GM23338 (cell line): ENCODE data around the gene SIRT7. TPM values are rescaled to one million over a fixed set of nuclear protein-coding genes. Genes with fewer than 3 reads are reported as not detected.

ENCODE experiments used
- ATAC-seq: fragments of 200-7000 bp; cut with Tn5 transposase; 3 replicates; pipeline ENCODE4 v1.9.1; 2020
- DNase-seq: peaks from one replicate; pipeline ENCODE4 v3.0.0-alpha.2; 2015; ENCODE audit warnings: low spot score
- H2AFZ ChIP-seq: fragments of 200-600 bp; sonication (generic); 2 replicates; pipeline ENCODE4 v1.8.0; 2016; ENCODE audit warnings: antibody characterized with exemption, mild to moderate bottlenecking, moderate library complexity
- H3F3A ChIP-seq: fragments of 200-600 bp; sonication (generic); replicated peaks from 2 replicates; pipeline ENCODE4 v1.8.0; 2017; ENCODE audit warnings: antibody characterized with exemption, mixed run types, low read depth
- H3K27ac ChIP-seq: fragments of 200-600 bp; sonication (generic); 2 replicates; pipeline ENCODE4 v1.6.1; 2016; ENCODE audit warnings: low read depth
- H3K27me3 ChIP-seq: fragments of 200-600 bp; sonication (generic); 2 replicates; pipeline ENCODE4 v1.8.0; 2016; ENCODE audit warnings: mild to moderate bottlenecking, mixed run types, moderate library complexity; ENCODE audit not compliant: insufficient read depth
- H3K36me3 ChIP-seq: fragments of 200-600 bp; sonication (generic); 2 replicates; pipeline ENCODE4 v1.8.0; 2016; ENCODE audit warnings: mild to moderate bottlenecking; ENCODE audit not compliant: insufficient read depth
- H3K4me1 ChIP-seq: fragments of 200-600 bp; sonication (generic); 2 replicates; pipeline ENCODE4 v1.8.0; 2016; ENCODE audit warnings: mild to moderate bottlenecking, moderate library complexity; ENCODE audit not compliant: insufficient read depth
- H3K4me2 ChIP-seq: fragments of 200-600 bp; sonication (generic); 2 replicates; pipeline ENCODE4 v1.7.1; 2017; ENCODE audit warnings: mixed run types
- H3K4me3 ChIP-seq: fragments of 200-600 bp; sonication (generic); 2 replicates; pipeline ENCODE4 v1.6.1; 2016; ENCODE audit warnings: mixed run types
- H3K79me2 ChIP-seq: fragments of 200-600 bp; sonication (generic); replicated peaks from 2 replicates; pipeline ENCODE4 v1.8.0; 2017; ENCODE audit warnings: mild to moderate bottlenecking; ENCODE audit not compliant: insufficient read depth
- H3K9me2 ChIP-seq: fragments of 200-600 bp; sonication (generic); 2 replicates; pipeline ENCODE4 v1.8.0; 2017; ENCODE audit not compliant: insufficient read depth
- H4K20me1 ChIP-seq: fragments of 200-600 bp; sonication (generic); replicated peaks from 2 replicates; pipeline ENCODE4 v1.8.0; 2017; ENCODE audit warnings: mild to moderate bottlenecking; ENCODE audit not compliant: insufficient read depth
- H3K27ac Mint-ChIP-seq: 2 replicates; pipeline ENCODE4 v1.8.0; 2020; ENCODE audit warnings: inconsistent platforms, mild to moderate bottlenecking, moderate library complexity, mixed read lengths
- H3K27me3 Mint-ChIP-seq: 3 replicates; pipeline ENCODE4 v1.8.0; 2022; ENCODE audit warnings: low read depth, mild to moderate bottlenecking, moderate library complexity, mixed read lengths, inconsistent platforms; ENCODE audit not compliant: insufficient read depth, poor library complexity
- H3K36me3 Mint-ChIP-seq: 3 replicates; pipeline ENCODE4 v1.8.0; 2021; ENCODE audit warnings: low read depth, mild to moderate bottlenecking, inconsistent platforms, moderate library complexity, mixed read lengths
- H3K4me1 Mint-ChIP-seq: 3 replicates; pipeline ENCODE4 v1.8.0; 2020; ENCODE audit warnings: mild to moderate bottlenecking, inconsistent platforms, mixed read lengths
- H3K4me3 Mint-ChIP-seq: 3 replicates; pipeline ENCODE4 v1.8.0; 2021; ENCODE audit warnings: moderate library complexity, mild to moderate bottlenecking, inconsistent platforms, mixed read lengths
- H3K9me3 Mint-ChIP-seq: 3 replicates; pipeline ENCODE4 v1.8.0; 2020; ENCODE audit warnings: moderate library complexity, mild to moderate bottlenecking, inconsistent platforms, mixed read lengths
- CREB1 ChIP-seq: fragments of 250-450 bp; sonication (Bioruptor Pico); IDR thresholded peaks from 2 replicates; pipeline ENCODE4 v1.5.0; 2020; ENCODE audit warnings: low read depth, mild to moderate bottlenecking, moderate library complexity
- EZH2 ChIP-seq: fragments of 200-600 bp; sonication (generic); IDR thresholded peaks from one replicate; pipeline ENCODE4 v1.8.0; 2017; ENCODE audit warnings: antibody characterized with exemption, mild to moderate bottlenecking, low read depth; ENCODE audit not compliant: unreplicated experiment
- EZH2phosphoT487 ChIP-seq: fragments of 200-600 bp; sonication (generic); IDR thresholded peaks from one replicate; pipeline ENCODE4 v1.8.1; 2018; ENCODE audit warnings: antibody characterized with exemption; ENCODE audit not compliant: unreplicated experiment
- JUNB ChIP-seq: IDR thresholded peaks from one replicate; pipeline ENCODE4 v1.6.1; 2016; ENCODE audit warnings: antibody characterized with exemption; ENCODE audit not compliant: unreplicated experiment
- NANOG ChIP-seq: IDR thresholded peaks from 2 replicates; pipeline ENCODE4 v1.6.1; 2016; ENCODE audit warnings: antibody characterized with exemption, borderline replicate concordance
- ZNF114 ChIP-seq: fragments of 250-450 bp; sonication (Bioruptor Pico); IDR thresholded peaks from 2 replicates; pipeline ENCODE4 v1.5.0; 2020; ENCODE audit warnings: mild to moderate bottlenecking, moderate library complexity
- ZNF331 ChIP-seq: fragments of 250-450 bp; sonication (Bioruptor Pico); IDR thresholded peaks from 2 replicates; pipeline ENCODE4 v1.5.0; 2020; ENCODE audit warnings: low read depth, mild to moderate bottlenecking, moderate library complexity
- polyA plus RNA-seq: library from polyadenylated mRNA; unstranded; fragments of >200 nt; fragmentation: Nextera tagmentation; extraction: Ambion mirVana; gene quantifications from 2 replicates; pipeline ENCODE4 v1.2.1, GENCODE V29; 2016
- total RNA-seq: library from RNA; depleted of rRNA; stranded (reverse); fragments of >200 nt; shearing (Covaris generic); gene quantifications from 2 replicates; pipeline ENCODE4 v1.2.3, GENCODE V29; 2014
- TF ChIP-seq, protein P1 (sequence below), 2 experiments: fragments of 200-600 bp in 1 of 2; sonication (generic) in 1 of 2; conservative IDR thresholded peaks; 2 replicates each; pipeline versions ENCODE4 v1.5.1 to v1.6.1; 2016 to 2017; ENCODE audit warnings: antibody characterized with exemption in 2 of 2, low read depth in 2 of 2, mild to moderate bottlenecking in 2 of 2, moderate library complexity in 1 of 2
- TF ChIP-seq, protein P2 (sequence below): fragments of 250-450 bp; sonication (Bioruptor Pico); IDR thresholded peaks from 2 replicates; pipeline ENCODE4 v1.5.0; 2020; ENCODE audit warnings: mild to moderate bottlenecking, moderate library complexity

SIRT7 gene
- total and polyA plus RNA-seq, 2 experiments from 2014 or later: 16.3 to 20.8 TPM

DNA sequence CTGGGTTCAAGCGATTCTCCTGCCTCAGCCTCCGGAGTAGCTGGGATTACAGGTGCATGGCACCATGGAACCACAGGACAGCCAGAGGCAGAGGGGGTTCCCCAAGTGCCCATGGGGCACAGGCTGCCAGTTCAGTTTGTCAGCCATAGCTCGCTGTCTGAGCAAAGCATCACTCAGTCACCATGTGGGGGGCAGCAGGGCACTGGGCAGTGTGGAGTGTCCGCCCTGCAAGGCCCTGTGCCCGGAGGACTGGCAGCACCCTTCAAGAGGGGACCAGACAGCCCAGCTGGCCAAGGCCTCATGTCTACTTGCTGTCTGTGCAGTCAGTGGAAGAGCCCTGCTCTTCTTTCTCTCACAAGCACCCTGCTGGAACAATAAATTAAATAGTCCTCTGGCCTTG, 33.0 kb downstream of the SIRT7 start (continued):
- TF ChIP-seq, protein P1, sequence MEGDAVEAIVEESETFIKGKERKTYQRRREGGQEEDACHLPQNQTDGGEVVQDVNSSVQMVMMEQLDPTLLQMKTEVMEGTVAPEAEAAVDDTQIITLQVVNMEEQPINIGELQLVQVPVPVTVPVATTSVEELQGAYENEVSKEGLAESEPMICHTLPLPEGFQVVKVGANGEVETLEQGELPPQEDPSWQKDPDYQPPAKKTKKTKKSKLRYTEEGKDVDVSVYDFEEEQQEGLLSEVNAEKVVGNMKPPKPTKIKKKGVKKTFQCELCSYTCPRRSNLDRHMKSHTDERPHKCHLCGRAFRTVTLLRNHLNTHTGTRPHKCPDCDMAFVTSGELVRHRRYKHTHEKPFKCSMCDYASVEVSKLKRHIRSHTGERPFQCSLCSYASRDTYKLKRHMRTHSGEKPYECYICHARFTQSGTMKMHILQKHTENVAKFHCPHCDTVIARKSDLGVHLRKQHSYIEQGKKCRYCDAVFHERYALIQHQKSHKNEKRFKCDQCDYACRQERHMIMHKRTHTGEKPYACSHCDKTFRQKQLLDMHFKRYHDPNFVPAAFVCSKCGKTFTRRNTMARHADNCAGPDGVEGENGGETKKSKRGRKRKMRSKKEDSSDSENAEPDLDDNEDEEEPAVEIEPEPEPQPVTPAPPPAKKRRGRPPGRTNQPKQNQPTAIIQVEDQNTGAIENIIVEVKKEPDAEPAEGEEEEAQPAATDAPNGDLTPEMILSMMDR (conservative IDR thresholded peaks at IDR 0.05; ENCODE audit: low read depth in 2 of 2): no peak
- TF ChIP-seq, protein P2, sequence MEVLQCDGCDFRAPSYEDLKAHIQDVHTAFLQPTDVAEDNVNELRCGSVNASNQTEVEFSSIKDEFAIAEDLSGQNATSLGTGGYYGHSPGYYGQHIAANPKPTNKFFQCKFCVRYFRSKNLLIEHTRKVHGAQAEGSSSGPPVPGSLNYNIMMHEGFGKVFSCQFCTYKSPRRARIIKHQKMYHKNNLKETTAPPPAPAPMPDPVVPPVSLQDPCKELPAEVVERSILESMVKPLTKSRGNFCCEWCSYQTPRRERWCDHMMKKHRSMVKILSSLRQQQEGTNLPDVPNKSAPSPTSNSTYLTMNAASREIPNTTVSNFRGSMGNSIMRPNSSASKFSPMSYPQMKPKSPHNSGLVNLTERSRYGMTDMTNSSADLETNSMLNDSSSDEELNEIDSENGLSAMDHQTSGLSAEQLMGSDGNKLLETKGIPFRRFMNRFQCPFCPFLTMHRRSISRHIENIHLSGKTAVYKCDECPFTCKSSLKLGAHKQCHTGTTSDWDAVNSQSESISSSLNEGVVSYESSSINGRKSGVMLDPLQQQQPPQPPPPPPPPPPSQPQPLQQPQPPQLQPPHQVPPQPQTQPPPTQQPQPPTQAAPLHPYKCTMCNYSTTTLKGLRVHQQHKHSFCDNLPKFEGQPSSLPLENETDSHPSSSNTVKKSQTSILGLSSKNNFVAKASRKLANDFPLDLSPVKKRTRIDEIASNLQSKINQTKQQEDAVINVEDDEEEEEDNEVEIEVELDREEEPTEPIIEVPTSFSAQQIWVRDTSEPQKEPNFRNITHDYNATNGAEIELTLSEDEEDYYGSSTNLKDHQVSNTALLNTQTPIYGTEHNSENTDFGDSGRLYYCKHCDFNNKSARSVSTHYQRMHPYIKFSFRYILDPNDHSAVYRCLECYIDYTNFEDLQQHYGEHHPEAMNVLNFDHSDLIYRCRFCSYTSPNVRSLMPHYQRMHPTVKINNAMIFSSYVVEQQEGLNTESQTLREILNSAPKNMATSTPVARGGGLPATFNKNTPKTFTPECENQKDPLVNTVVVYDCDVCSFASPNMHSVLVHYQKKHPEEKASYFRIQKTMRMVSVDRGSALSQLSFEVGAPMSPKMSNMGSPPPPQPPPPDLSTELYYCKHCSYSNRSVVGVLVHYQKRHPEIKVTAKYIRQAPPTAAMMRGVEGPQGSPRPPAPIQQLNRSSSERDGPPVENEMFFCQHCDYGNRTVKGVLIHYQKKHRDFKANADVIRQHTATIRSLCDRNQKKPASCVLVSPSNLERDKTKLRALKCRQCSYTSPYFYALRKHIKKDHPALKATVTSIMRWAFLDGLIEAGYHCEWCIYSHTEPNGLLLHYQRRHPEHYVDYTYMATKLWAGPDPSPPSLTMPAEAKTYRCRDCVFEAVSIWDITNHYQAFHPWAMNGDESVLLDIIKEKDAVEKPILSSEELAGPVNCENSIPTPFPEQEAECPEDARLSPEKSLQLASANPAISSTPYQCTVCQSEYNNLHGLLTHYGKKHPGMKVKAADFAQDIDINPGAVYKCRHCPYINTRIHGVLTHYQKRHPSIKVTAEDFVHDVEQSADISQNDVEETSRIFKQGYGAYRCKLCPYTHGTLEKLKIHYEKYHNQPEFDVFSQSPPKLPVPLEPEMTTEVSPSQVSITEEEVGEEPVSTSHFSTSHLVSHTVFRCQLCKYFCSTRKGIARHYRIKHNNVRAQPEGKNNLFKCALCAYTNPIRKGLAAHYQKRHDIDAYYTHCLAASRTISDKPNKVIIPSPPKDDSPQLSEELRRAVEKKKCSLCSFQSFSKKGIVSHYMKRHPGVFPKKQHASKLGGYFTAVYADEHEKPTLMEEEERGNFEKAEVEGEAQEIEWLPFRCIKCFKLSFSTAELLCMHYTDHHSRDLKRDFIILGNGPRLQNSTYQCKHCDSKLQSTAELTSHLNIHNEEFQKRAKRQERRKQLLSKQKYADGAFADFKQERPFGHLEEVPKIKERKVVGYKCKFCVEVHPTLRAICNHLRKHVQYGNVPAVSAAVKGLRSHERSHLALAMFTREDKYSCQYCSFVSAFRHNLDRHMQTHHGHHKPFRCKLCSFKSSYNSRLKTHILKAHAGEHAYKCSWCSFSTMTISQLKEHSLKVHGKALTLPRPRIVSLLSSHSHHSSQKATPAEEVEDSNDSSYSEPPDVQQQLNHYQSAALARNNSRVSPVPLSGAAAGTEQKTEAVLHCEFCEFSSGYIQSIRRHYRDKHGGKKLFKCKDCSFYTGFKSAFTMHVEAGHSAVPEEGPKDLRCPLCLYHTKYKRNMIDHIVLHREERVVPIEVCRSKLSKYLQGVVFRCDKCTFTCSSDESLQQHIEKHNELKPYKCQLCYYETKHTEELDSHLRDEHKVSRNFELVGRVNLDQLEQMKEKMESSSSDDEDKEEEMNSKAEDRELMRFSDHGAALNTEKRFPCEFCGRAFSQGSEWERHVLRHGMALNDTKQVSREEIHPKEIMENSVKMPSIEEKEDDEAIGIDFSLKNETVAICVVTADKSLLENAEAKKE: no peak
- TF ChIP-seq ZNF114 (CRISPR knock-in tag): no peak
- no peak for TF ChIP-seq JUNB

- Histone ChIP-seq H3K27ac (no peak overlapping the region), H4K20me1 (peaks cover 18% of the 10 kb centered on the region), H3K27me3 (no peaks in the 10 kb centered on the region), H3F3A (peaks cover 11% of the 10 kb centered on the region), H3K9me2 (no peaks in the 10 kb centered on the region), H3K36me3 (peaks cover 27% of the 10 kb centered on the region), H2AFZ (no peak overlapping the region), H3K4me1 (no peaks in the 10 kb centered on the region), H3K4me2 (no peak overlapping the region), H3K4me3 (no peak overlapping the region), H3K79me2 (peaks cover 25% of the 10 kb centered on the region)
- no peaks in the 10 kb centered on the region for H3K9me3 Mint-ChIP-seq
- DNase-seq: no peak
- no peaks in the 10 kb centered on the region; the same call in 2 of the 3 replicates for H3K4me1 Mint-ChIP-seq
- no peak overlapping the region for H3K4me3 Mint-ChIP-seq
- peaks cover 88% of the 10 kb centered on the region for H3K36me3 Mint-ChIP-seq
- no peak for TF ChIP-seq NANOG
- TF ChIP-seq CREB1 (CRISPR knock-in tag): no peak
- TF ChIP-seq, protein P1 (conservative IDR thresholded peaks at IDR 0.05; ENCODE audit: low read depth in 2 of 2): no peak
- TF ChIP-seq JUNB: no peak
- TF ChIP-seq EZH2: no peak
- no peak for TF ChIP-seq EZH2phosphoT487
- no peak for TF ChIP-seq ZNF331 (CRISPR knock-in tag)
- 0 out of 3 replicates have a peak, but pooled peaks have one; percentile 13 for ATAC-seq
- no peak overlapping the region for H3K27ac Mint-ChIP-seq
- peaks cover 22% of the 10 kb centered on the region for H3K27me3 Mint-ChIP-seq
Observed at GRCh38 chr17:81884520-81884919, 33.5 kb downstream of the SIRT7 start.
